GM12878 (cell line): Measurements from ENCODE around the gene DOCK9. TPM values are rescaled to one million over a fixed set of nuclear protein-coding genes. Genes with fewer than 3 reads are reported as not detected.

Experiments
- ATAC-seq: fragments of 200-7000 bp; cut with Tn5 transposase; 3 replicates; pipeline ENCODE4 v1.9.1; 2020; ENCODE audit warnings: mild to moderate bottlenecking, moderate library complexity
- BruUV-seq: library from RNA; stranded (reverse); fragments of 400-500 nt; replicated peaks from 2 replicates; lab custom pipeline; 2021; lab: Mats Ljungman, UMichigan
- CTCF ChIA-PET: fragments of 300-600 bp; sonication (Branson Sonifier 250); formaldehyde crosslinking; extraction: SDS; loops from one replicate; lab custom pipeline; 2021; ENCODE audit warnings: inconsistent platforms; lab: Yijun Ruan, JAX
- POLR2A ChIA-PET: fragments of 350-600 bp; formaldehyde crosslinking; extraction: SDS; loops from one replicate; lab custom pipeline; 2021; ENCODE audit warnings: inconsistent platforms; lab: Charles Lee
- RAD21 ChIA-PET: fragments of 300-600 bp; sonication (Branson Sonifier 250); formaldehyde crosslinking; loops from one replicate; lab custom pipeline; 2023; ENCODE audit warnings: antibody characterized with exemption; ENCODE audit not compliant: unreplicated experiment; lab: Charles Lee
- SMC1A ChIA-PET: fragments of 300-600 bp; sonication (Branson Sonifier 250); formaldehyde crosslinking; loops from one replicate; lab custom pipeline; 2023; ENCODE audit not compliant: unreplicated experiment, uncharacterized antibody; lab: Charles Lee
- DNase-seq: peaks from one replicate; pipeline ENCODE4 v3.0.0-alpha.2; 2011; ENCODE audit warnings: low read depth, low spot score
- FAIRE-seq: peaks from 3 replicates; lab custom pipeline; 2011; peaks lifted over from hg19 to GRCh38; lab: Jason Lieb, UNC
- H2AFZ ChIP-seq: 2 replicates; pipeline ENCODE4 v1.6.0; 2011; ENCODE audit warnings: low read depth, low read length, control low read depth; ENCODE audit not compliant: control insufficient read depth
- H3K27ac ChIP-seq: 2 replicates; pipeline ENCODE4 v1.5.1; 2011; ENCODE audit warnings: control low read depth; ENCODE audit not compliant: control insufficient read depth, insufficient read depth
- H3K27me3 ChIP-seq, 2 experiments: replicated peaks in 1 of 2; 2 replicates each; pipeline versions ENCODE4 v1.6.0 to v1.6.1; 2011; ENCODE audit warnings: low read length in 1 of 2; ENCODE audit not compliant: control insufficient read depth in 2 of 2, insufficient read depth in 2 of 2
- H3K36me3 ChIP-seq, 2 experiments: 2 replicates each; pipeline ENCODE4 v1.5.1; 2011; ENCODE audit warnings: low read length in 1 of 2; ENCODE audit not compliant: control insufficient read depth in 2 of 2, insufficient read depth in 2 of 2
- H3K4me1 ChIP-seq: 2 replicates; pipeline ENCODE4 v1.6.1; 2011; ENCODE audit warnings: mild to moderate bottlenecking, low read length, moderate library complexity, mixed read lengths; ENCODE audit not compliant: control insufficient read depth, insufficient read depth
- H3K4me2 ChIP-seq: 2 replicates; pipeline ENCODE4 v1.6.0; 2011; ENCODE audit warnings: control low read depth; ENCODE audit not compliant: control insufficient read depth, insufficient read depth
- H3K4me3 ChIP-seq: fragments of 200-600 bp; sonication (generic); 2 replicates; pipeline ENCODE4 v1.5.1; 2016
- H3K79me2 ChIP-seq: 2 replicates; pipeline ENCODE4 v1.6.0; 2011; ENCODE audit warnings: low read length; ENCODE audit not compliant: control insufficient read depth, insufficient read depth
- H3K9ac ChIP-seq: 2 replicates; pipeline ENCODE4 v1.8.0; 2011; ENCODE audit warnings: low read length, control low read depth, mixed read lengths; ENCODE audit not compliant: control insufficient read depth, insufficient read depth
- H3K9me3 ChIP-seq: replicated peaks from 3 replicates; pipeline ENCODE4 v1.5.1; 2011; ENCODE audit warnings: mild to moderate bottlenecking, low read length; ENCODE audit not compliant: control insufficient read depth, insufficient read depth
- H4K20me1 ChIP-seq: 2 replicates; pipeline ENCODE4 v1.6.0; 2011; ENCODE audit not compliant: control insufficient read depth, insufficient read depth
- CHD4 ChIP-seq: fragments of 200-600 bp; sonication (generic); IDR thresholded peaks from 2 replicates; pipeline ENCODE4 v1.6.1; 2016; ENCODE audit warnings: mild to moderate bottlenecking
- CUX1 ChIP-seq: IDR thresholded peaks from 2 replicates; pipeline ENCODE4 v1.6.1; 2012; ENCODE audit warnings: improper control_type of control experiment, low read depth, low read length; ENCODE audit not compliant: insufficient replicate concordance
- LARP7 ChIP-seq: fragments of 450-650 bp; IDR thresholded peaks from 2 replicates; pipeline ENCODE4 v1.6.1; 2017; ENCODE audit warnings: mild to moderate bottlenecking
- MYB ChIP-seq: fragments of 150-350 bp; IDR thresholded peaks from 2 replicates; pipeline ENCODE4 v1.6.1; 2014; ENCODE audit warnings: mild to moderate bottlenecking, low read depth, low read length, borderline replicate concordance
- MYC ChIP-seq: IDR thresholded peaks from 2 replicates; pipeline ENCODE4 v1.6.1; 2011; ENCODE audit warnings: mild to moderate bottlenecking, low read length, moderate library complexity, inconsistent platforms; ENCODE audit not compliant: insufficient read depth, insufficient replicate concordance, insufficient read length, severe bottlenecking
- RUNX3 ChIP-seq: IDR thresholded peaks from 2 replicates; pipeline ENCODE4 v1.6.1; 2012; ENCODE audit warnings: low read length, inconsistent platforms
- SREBF2 ChIP-seq: IDR thresholded peaks from 2 replicates; pipeline ENCODE4 v1.6.1; 2012; ENCODE audit warnings: mild to moderate bottlenecking, low read length
- ZBTB11 ChIP-seq: fragments of 450-650 bp; formaldehyde crosslinking; IDR thresholded peaks from 2 replicates; pipeline ENCODE4 v1.5.0; 2022; ENCODE audit warnings: mild to moderate bottlenecking, missing genetic modification characterization
- ZNF217 ChIP-seq: fragments of 450-650 bp; IDR thresholded peaks from 2 replicates; pipeline ENCODE4 v1.6.1; 2017; ENCODE audit warnings: antibody characterized with exemption, mild to moderate bottlenecking
- ZNF592 ChIP-seq: fragments of 450-650 bp; IDR thresholded peaks from 2 replicates; pipeline ENCODE4 v1.6.1; 2017; ENCODE audit warnings: mild to moderate bottlenecking, moderate library complexity
- WGBS: methylation state at CpG from one replicate; pipeline ENCODE4 v1.1.6; 2016; ENCODE audit warnings: low lambda C conversion rate; ENCODE audit not compliant: insufficient replicate concordance, insufficient coverage; ENCODE audit errors: missing lambda C conversion rate; 5-methylcytosine and 5-hydroxymethylcytosine counted together
- in situ Hi-C: fragments of 300-500 bp; cut with MboI; formaldehyde crosslinking; loops from 9 replicates; pipeline ENCODE4 v1.14.3; 2018; ENCODE audit warnings: mixed read lengths
- intact Hi-C: fragments of 100-400 bp; cut with micrococcal nuclease; formaldehyde crosslinking; loops from one replicate; pipeline ENCODE4 v1.14.2; 2022; ENCODE audit not compliant: unreplicated experiment
- polyA plus RNA-seq, 11 experiments: library from polyadenylated mRNA; depleted of rRNA in 4 of 11; unstranded in 6 of 11; stranded (reverse) in 5 of 11; fragments of >200 nt; fragmentation: Nextera tagmentation in 4 of 11; fragmentation: Illumina TruSeq in 1 of 11; extraction: Ambion mirVana in 4 of 11; extraction: Trizol in 1 of 11; gene quantifications; 1 replicate in 1 of 11; 2 replicates in 10 of 11; pipeline versions ENCODE4 v1.2.1 to v1.2.3, GENCODE V29; 2011 to 2016; ENCODE audit warnings: inconsistent platforms in 2 of 11, missing spikeins in 2 of 11, low read depth in 1 of 11
- total RNA-seq, 4 experiments: library from RNA; depleted of rRNA in 3 of 4; stranded (reverse); fragments of >200 nt in 3 of 4; fragmentation: Illumina TruSeq in 1 of 4; extraction: Trizol in 1 of 4; gene quantifications; 2 replicates each; pipeline versions ENCODE4 v1.2.1 to v1.2.3, GENCODE V29; 2013 to 2021

DOCK9 gene
- total and polyA plus RNA-seq, 10 of the 15 experiments (the other 5 are each of a cell fraction or from before 2014, with no cell fraction given): 0.09 to 2.9 (median 0.74) TPM

GRCh38 chr13:98888222-98888889 lies 89.5 kb downstream of the DOCK9 start:
- ChIA-PET SMC1A (no interaction called here), POLR2A (interaction anchor here (0.6 kb wide), 1 partner anchor 133 kb away, joined by 3 read pairs; no protein-coding TSS in a partner anchor), RAD21 (no interaction called here), CTCF (no interaction called here)
- no peak for ATAC-seq
- Histone ChIP-seq H3K4me2 (no peak overlapping the region), H2AFZ (no peak overlapping the region), H3K9me3 (no peaks in the 10 kb centered on the region), H3K27ac (no peak overlapping the region), H4K20me1 (no peaks in the 10 kb centered on the region), H3K9ac (no peak overlapping the region), H3K36me3 (no peaks in the 10 kb centered on the region), H3K4me3 (no peak overlapping the region), H3K79me2 (no peaks in the 10 kb centered on the region), H3K4me1 (no peaks in the 10 kb centered on the region), H3K27me3 (no peaks in the 10 kb centered on the region)
- no peak for FAIRE-seq
- 60% methylated on average over 6 of the region's 6 CpGs for WGBS
- intact Hi-C loops (no loop called here), in situ Hi-C loops (no loop called here)
- BruUV-seq: no TSS peak
- no peak for DNase-seq
- no peak for TF ChIP-seq ZNF217
- TF ChIP-seq ZBTB11: no peak
- TF ChIP-seq LARP7: no peak
- no peak for TF ChIP-seq ZNF592
- TF ChIP-seq CUX1: no peak
- TF ChIP-seq MYC: no peak
- no peak for TF ChIP-seq MYB
- no peak for TF ChIP-seq RUNX3
- TF ChIP-seq CHD4: no peak
- no peak for TF ChIP-seq SREBF2
